ENCODE data around the gene ANKRD53.

ANKRD53 gene

DNA sequence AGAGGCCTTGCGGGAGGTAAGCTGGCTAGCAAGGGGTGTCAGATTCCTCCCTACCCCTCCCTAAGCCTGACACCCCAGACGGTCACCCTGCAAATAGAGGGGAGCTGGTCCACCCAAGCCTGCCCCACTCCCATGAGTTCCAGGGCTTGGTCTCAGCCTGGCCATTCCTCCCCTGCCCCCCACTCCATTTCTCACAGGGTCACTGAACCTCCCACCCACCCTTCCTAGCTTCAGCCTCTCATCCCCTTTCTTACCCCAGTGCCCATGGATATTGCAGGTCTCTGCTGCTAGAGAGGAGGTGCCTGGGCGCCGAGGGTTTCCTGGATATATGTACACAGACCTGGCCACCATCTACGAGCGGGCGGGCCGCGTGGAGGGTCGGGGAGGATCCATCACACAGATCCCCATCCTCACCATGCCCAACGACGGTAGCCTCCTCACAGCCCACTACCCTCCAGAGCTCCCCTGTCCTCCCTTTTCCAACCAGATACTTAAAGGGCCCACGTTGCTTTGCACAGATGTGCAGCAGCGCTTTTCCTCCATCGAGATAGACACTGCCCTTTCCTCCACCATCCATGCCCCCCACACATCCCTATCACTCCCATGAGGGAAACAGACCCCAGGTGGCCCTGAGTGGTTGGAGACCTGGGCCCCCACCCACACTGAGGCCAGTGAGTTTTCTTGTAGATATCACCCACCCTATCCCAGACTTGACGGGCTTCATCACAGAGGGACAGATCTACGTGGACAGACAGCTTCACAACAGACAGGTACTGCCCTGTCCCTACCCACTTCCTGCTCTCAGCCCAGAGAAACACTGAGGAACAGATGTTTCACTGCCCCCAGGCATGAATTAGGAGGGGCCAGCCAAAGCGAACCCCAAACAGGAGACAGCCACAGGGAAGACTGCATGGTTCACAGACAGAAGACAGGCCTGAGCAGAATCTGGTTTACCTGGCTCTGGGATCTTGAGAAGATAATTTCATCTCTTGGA lies 15.2 kb upstream of the ANKRD53 start:
- Histone ChIP-seq H3K4me3 (ENCODE audit: low read length) (no peak overlapping the region), H3K27me3 (ENCODE audit: low read depth, low read length) (peaks cover 8% of the 10 kb centered on the region; the same call in 1 of the 2 replicates), H4K20me1 (ENCODE audit: insufficient read depth, low read length) (no peaks in the 10 kb centered on the region), H3K27ac (ENCODE audit: low read length) (no peak overlapping the region), H3K79me2 (ENCODE audit: low read length) (no peaks in the 10 kb centered on the region), H3K36me3 (replicated peaks; ENCODE audit: low read depth, low read length) (no peaks in the 10 kb centered on the region), H3K4me1 (ENCODE audit: low read length) (no peaks in the 10 kb centered on the region), H3K4me2 (ENCODE audit: low read length) (no peak overlapping the region), H3K9ac (ENCODE audit: low read length) (no peak overlapping the region), H2AFZ (ENCODE audit: low read depth, low read length) (no peak overlapping the region), H3K9me3 (ENCODE audit: insufficient read depth, low read length) (no peaks in the 10 kb centered on the region)
- TF ChIP-seq, protein P1, sequence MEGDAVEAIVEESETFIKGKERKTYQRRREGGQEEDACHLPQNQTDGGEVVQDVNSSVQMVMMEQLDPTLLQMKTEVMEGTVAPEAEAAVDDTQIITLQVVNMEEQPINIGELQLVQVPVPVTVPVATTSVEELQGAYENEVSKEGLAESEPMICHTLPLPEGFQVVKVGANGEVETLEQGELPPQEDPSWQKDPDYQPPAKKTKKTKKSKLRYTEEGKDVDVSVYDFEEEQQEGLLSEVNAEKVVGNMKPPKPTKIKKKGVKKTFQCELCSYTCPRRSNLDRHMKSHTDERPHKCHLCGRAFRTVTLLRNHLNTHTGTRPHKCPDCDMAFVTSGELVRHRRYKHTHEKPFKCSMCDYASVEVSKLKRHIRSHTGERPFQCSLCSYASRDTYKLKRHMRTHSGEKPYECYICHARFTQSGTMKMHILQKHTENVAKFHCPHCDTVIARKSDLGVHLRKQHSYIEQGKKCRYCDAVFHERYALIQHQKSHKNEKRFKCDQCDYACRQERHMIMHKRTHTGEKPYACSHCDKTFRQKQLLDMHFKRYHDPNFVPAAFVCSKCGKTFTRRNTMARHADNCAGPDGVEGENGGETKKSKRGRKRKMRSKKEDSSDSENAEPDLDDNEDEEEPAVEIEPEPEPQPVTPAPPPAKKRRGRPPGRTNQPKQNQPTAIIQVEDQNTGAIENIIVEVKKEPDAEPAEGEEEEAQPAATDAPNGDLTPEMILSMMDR (IDR thresholded peaks at IDR 0.05; ENCODE audit: low read depth, low read length), result no peak
- no peak for TF ChIP-seq EZH2phosphoT487 (IDR thresholded peaks at IDR 0.05; ENCODE audit: low read depth)

DNA sequence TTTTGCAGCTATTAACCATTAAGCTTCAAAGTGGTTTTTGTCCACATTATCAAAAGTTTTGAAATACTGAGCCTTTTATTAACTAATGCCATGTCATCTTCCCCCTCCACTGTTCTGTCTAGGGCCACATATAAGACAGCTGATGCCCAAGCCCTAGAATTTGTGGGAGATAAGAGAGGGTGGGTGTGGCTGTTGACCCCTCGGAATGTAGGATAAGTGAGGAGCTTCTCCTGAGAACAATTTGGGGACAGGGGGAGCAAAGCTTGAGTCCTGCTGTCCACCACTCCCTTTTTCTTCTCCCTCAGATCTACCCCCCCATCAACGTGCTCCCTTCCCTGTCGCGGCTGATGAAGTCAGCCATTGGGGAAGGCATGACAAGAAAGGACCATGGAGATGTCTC lies 14.3 kb upstream of the ANKRD53 start:
- H3K27ac ChIP-seq (ENCODE audit: low read length), result no peak overlapping the region
- H3K4me1 ChIP-seq (ENCODE audit: low read length), result no peaks in the 10 kb centered on the region
- no peaks in the 10 kb centered on the region for H3K79me2 ChIP-seq (ENCODE audit: low read length)
- no peak overlapping the region for H2AFZ ChIP-seq (ENCODE audit: low read depth, low read length)
- no peak overlapping the region for H3K9ac ChIP-seq (ENCODE audit: low read length)
- peaks cover 10% of the 10 kb centered on the region; the same call in 1 of the 2 replicates for H3K27me3 ChIP-seq (ENCODE audit: low read depth, low read length)
- no peak for TF ChIP-seq EZH2phosphoT487 (IDR thresholded peaks at IDR 0.05; ENCODE audit: low read depth)
- TF ChIP-seq, protein P1 (IDR thresholded peaks at IDR 0.05; ENCODE audit: low read depth, low read length), result no peak
- no peaks in the 10 kb centered on the region for H3K9me3 ChIP-seq (ENCODE audit: insufficient read depth, low read length)
- H3K36me3 ChIP-seq (replicated peaks; ENCODE audit: low read depth, low read length), result no peaks in the 10 kb centered on the region
- no peaks in the 10 kb centered on the region for H4K20me1 ChIP-seq (ENCODE audit: insufficient read depth, low read length)
- H3K4me2 ChIP-seq (ENCODE audit: low read length), result no peak overlapping the region
- no peak overlapping the region for H3K4me3 ChIP-seq (ENCODE audit: low read length)

DNA sequence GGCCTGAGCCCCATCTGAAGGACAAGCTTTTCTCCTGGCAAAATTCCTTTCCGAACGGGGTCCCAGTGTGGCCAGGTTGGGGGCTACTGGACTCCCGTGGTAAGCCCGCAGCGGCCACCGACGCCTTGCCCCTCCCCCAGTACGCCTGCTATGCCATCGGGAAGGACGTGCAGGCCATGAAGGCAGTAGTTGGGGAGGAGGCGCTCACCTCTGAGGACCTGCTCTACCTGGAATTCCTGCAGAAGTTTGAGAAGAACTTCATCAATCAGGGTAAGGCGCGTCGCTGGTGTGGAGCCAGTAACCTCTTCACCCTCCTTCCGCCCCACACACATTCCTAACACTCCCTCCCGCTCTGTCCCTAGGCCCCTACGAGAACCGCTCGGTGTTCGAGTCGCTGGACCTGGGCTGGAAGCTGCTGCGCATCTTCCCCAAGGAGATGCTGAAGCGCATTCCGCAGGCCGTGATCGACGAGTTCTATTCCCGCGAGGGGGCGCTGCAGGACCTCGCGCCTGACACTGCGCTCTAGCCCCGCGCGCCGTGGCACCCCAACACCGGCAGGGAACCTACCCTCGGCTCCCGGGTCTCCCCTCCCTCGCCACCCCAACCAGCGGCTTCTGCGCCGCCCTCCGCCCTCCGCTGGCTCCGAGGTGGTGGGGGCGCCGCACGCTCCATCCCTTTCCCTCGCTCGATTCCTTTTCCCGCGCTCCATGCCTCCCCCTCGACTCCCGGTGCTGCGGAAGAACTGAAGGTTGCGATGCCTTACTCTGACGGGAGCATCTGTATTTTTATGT lies 13.6 kb upstream of the ANKRD53 start:
- no peak overlapping the region for H3K9ac ChIP-seq (ENCODE audit: low read length)
- no peak overlapping the region for H3K27ac ChIP-seq (ENCODE audit: low read length)
- H3K36me3 ChIP-seq (replicated peaks; ENCODE audit: low read depth, low read length), result no peaks in the 10 kb centered on the region
- no peaks in the 10 kb centered on the region for H4K20me1 ChIP-seq (ENCODE audit: insufficient read depth, low read length)
- H3K4me1 ChIP-seq (ENCODE audit: low read length), result no peaks in the 10 kb centered on the region
- H2AFZ ChIP-seq (ENCODE audit: low read depth, low read length), result no peak overlapping the region
- no peak overlapping the region for H3K4me2 ChIP-seq (ENCODE audit: low read length)
- H3K9me3 ChIP-seq (ENCODE audit: insufficient read depth, low read length), result no peaks in the 10 kb centered on the region
- no peaks in the 10 kb centered on the region for H3K79me2 ChIP-seq (ENCODE audit: low read length)
- no peak overlapping the region for H3K4me3 ChIP-seq (ENCODE audit: low read length)
- TF ChIP-seq EZH2phosphoT487 (IDR thresholded peaks at IDR 0.05; ENCODE audit: low read depth), result no peak
- TF ChIP-seq, protein P1 (IDR thresholded peaks at IDR 0.05; ENCODE audit: low read depth, low read length), result no peak
- peaks cover 16% of the 10 kb centered on the region; the same call in 1 of the 2 replicates for H3K27me3 ChIP-seq (ENCODE audit: low read depth, low read length)

DNA sequence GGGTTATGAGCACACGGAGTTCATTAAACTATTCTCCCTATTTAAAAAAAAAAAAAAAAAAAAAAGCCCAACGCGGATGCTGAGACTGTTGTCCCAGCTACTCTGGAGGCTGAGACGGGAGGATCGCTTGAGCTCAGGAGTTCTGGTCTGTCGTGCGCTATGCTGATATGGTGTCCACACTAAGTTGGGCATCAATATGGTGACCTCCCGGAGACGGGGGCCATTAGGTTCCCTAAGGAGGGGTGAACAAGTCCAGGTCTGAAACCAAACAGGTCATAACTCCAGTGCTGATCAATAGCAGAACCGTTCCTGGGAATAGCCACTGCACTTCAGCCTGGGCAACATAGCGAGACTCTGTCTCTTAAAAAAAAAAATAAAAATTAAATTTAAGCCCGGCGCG lies 12.9 kb upstream of the ANKRD53 start:
- Histone ChIP-seq H3K4me1 (ENCODE audit: low read length) (no peaks in the 10 kb centered on the region), H3K79me2 (ENCODE audit: low read length) (no peaks in the 10 kb centered on the region), H4K20me1 (ENCODE audit: insufficient read depth, low read length) (no peaks in the 10 kb centered on the region), H3K4me3 (ENCODE audit: low read length) (no peak overlapping the region), H3K9me3 (ENCODE audit: insufficient read depth, low read length) (no peaks in the 10 kb centered on the region), H3K27me3 (ENCODE audit: low read depth, low read length) (peaks cover 22% of the 10 kb centered on the region; the same call in 1 of the 2 replicates), H2AFZ (ENCODE audit: low read depth, low read length) (no peak overlapping the region), H3K4me2 (ENCODE audit: low read length) (no peak overlapping the region), H3K27ac (ENCODE audit: low read length) (no peak overlapping the region), H3K9ac (ENCODE audit: low read length) (no peak overlapping the region), H3K36me3 (replicated peaks; ENCODE audit: low read depth, low read length) (no peaks in the 10 kb centered on the region)
- TF ChIP-seq, protein P1 (IDR thresholded peaks at IDR 0.05; ENCODE audit: low read depth, low read length), result no peak
- no peak for TF ChIP-seq EZH2phosphoT487 (IDR thresholded peaks at IDR 0.05; ENCODE audit: low read depth)
